Coronary artery (tissue), 2 donors: ENCODE data around the gene GDAP2.
A peak's percentile ranks its signal among the peaks of the same experiment; 100 is the strongest.
"Not testable (repeated sequence)": the region's sequence is repeated elsewhere in the genome, so short reads cannot be mapped to it uniquely, and the experiment has no call there.

Experiments
- DNase-seq: peaks from one replicate; pipeline ENCODE4 v3.0.0-alpha.2; 2017; ENCODE audit warnings: low spot score
- H3K27ac ChIP-seq, 2 donors: fragments of 200-600 bp; sonication (generic); one replicate each; pipeline ENCODE4 v1.5.1; 2016 to 2019
- H3K4me3 ChIP-seq: fragments of 200-600 bp; sonication (generic); 2 replicates; pipeline ENCODE4 v1.5.1; 2016; ENCODE audit warnings: mild to moderate bottlenecking, moderate library complexity
- TF ChIP-seq, protein P1 (sequence below): fragments of 200-600 bp; sonication (generic); IDR thresholded peaks from one replicate; pipeline ENCODE4 v1.5.1; 2019; ENCODE audit warnings: antibody characterized with exemption

Gene GDAP2

DNA sequence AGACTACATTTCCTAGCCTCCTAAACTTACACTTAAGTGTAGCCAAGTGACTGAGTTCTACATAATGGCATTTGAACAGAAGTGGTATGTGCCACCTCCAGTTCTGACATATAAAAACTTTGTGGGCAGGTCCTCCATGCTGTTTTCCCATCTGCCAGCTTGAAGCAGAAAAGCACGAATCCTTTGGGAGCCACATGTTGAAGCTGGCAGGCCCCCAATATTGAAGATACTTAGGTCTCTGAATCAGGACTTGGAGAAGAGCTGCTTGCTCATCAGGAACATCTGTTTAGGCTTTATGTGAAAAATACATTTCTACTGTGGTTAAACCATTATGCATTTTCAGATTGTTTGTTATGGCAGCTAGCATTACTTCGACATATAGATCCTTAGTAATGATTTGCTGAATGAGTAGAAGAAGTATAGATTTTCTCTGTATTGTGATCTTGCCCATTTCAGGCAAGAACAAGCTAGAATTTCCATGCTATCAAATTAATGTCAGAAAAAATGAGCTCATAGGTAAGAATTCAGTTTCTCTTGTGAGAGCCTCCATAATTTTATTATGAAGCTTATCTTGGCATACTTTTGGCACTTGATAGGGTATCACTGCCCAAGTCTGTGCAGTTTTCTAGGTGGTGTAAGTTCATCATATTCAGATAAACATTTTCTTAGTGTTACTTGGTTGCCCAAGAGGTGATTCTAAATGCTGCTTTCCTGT, 68.4 kb downstream of the GDAP2 start:
- TF ChIP-seq, protein P1, sequence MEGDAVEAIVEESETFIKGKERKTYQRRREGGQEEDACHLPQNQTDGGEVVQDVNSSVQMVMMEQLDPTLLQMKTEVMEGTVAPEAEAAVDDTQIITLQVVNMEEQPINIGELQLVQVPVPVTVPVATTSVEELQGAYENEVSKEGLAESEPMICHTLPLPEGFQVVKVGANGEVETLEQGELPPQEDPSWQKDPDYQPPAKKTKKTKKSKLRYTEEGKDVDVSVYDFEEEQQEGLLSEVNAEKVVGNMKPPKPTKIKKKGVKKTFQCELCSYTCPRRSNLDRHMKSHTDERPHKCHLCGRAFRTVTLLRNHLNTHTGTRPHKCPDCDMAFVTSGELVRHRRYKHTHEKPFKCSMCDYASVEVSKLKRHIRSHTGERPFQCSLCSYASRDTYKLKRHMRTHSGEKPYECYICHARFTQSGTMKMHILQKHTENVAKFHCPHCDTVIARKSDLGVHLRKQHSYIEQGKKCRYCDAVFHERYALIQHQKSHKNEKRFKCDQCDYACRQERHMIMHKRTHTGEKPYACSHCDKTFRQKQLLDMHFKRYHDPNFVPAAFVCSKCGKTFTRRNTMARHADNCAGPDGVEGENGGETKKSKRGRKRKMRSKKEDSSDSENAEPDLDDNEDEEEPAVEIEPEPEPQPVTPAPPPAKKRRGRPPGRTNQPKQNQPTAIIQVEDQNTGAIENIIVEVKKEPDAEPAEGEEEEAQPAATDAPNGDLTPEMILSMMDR: no peak
- no peak overlapping the region for H3K27ac ChIP-seq
- H3K4me3 ChIP-seq: no peak overlapping the region
- DNase-seq: no peak

DNA sequence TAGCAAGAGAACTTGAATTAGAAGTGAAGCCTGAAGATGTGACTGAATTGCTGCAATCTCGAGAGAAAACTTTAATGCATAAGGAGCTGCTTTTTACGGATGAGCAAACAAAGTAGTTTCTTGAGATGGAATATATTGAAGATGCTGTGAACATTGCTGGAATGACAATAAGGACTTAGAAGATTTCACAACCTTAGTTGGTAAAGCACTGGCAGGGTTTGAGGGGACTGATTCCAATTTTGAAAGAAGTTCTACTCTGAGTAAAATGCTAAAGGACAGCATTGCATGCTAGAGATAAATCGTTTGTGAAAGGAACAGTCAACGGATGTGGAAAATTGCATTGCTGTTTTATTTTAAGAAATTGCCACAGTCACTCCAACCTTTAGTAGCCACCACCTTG, 69.5 kb downstream of the GDAP2 start:
- no peak overlapping the region for H3K4me3 ChIP-seq
- DNase-seq: no peak
- H3K27ac ChIP-seq: no peak overlapping the region
- TF ChIP-seq, protein P1: no peak

DNA sequence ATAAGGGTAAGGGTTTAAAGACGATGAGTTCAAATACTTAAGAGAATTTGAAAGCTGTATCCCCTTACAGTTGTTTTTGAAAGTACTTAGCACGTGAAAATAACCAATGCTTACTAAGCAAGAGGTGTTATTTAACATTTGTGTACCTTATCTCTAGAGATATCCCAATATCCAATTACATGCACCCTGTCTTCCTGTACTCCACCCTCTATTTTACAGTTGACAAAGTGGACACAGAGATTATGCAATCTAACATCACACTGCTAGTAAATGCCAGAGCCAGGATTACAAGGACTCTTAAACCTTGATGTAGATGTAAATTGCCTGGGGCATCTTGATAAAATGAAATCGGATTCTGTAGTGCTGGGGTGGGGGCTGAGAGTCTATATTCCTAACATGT, 72.0 kb downstream of the GDAP2 start:
- no peak overlapping the region for H3K27ac ChIP-seq
- TF ChIP-seq, protein P1: no peak

DNA sequence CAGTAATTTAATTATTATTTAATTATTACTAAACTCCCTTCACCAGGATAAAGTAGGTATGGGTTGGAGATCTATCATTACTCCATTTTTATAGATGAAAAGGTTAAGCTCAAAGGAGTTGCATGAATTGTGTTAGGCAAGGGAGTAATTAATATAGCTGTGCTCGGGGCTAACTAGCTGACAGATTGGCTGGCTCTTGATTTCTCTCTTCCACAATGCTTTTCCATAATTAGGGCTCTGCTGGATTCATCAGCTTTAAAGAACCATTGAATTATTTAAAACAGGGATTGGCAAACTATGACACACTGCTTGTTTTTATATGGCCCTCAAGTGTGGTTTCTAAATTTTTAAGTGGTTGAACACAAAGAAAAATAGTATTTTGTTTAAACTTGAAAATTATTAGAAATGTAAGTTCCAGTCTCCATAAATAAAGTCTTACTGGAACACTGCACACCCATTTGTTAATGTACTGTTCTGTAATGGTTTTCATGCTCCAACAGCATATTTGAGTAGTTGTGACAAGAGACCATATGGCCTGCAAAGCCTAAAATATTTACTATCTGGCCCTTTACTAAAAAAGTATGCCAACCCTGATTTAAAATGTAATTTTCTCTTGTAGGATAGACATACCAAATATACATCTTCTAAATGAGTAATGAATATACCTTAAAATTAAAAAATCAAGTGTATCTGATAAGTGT, 76.4 kb downstream of the GDAP2 start:
- no peak for DNase-seq
- TF ChIP-seq, protein P1: no peak
- Histone ChIP-seq H3K27ac (no peak overlapping the region), H3K4me3 (no peak overlapping the region)

More for the DNA sequence above, 72.0 kb downstream of the GDAP2 start:
- H3K4me3 ChIP-seq: no peak overlapping the region
- DNase-seq: no peak

DNA sequence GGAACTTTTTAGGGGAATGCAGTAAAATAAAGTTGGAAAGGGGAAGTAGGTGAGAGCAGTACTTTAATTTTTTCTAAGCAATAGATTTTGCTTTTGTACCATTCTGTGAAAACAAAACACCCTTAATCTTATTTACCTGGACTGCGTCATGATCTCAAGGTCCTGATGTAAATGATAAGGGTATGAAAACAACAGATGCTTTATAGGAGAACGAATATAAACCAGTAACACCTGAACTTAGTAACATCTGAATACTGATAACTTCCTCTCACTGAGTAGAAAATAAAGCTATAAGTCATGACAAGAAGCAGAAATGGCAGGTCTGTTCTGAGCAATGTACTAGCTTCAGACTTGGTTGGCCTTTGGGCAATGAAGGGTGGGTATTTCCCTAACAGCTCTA, 77.7 kb downstream of the GDAP2 start:
- no peak for DNase-seq
- Histone ChIP-seq H3K4me3 (no peak overlapping the region), H3K27ac (no peak overlapping the region)
- TF ChIP-seq, protein P1: no peak

DNA sequence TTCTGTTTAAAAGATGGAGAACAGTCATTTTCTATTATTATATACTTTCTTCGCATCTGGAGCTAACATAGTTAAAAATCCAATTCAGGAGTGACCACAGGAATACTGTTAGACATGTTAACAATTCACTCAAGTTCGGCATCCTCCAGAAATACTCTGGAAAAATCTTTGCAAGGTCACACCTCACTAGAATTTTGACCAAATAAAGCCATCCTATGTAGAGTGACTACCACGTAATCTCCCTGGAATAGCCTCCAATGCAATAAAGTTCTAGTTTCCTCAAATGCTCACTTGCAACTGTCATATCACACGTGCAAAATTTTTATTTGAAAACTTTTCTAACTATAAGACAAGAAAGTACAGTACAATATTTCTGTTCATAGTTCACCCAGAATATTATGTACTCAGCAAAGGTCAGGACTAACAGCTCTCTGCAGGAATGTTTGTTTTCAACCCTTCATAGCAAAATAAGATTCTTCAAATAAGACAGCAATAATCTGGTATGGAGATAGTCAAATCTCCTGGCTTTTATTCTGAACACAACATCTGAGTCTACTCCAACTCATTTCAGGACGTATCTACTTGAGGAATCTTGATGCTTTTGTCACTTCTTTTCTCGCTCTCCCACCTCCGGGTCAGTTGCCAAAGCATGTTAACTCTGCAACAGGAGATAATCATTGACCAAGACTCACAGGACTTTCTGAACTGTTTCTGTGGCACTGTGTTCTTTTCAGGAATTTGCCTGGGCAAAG, 82.6 kb downstream of the GDAP2 start:
- Histone ChIP-seq H3K4me3 (no peak overlapping the region), H3K27ac (peak overlapping the region in 1 of 2 donors; percentile 14)
- no peak for DNase-seq
- TF ChIP-seq, protein P1: no peak

DNA sequence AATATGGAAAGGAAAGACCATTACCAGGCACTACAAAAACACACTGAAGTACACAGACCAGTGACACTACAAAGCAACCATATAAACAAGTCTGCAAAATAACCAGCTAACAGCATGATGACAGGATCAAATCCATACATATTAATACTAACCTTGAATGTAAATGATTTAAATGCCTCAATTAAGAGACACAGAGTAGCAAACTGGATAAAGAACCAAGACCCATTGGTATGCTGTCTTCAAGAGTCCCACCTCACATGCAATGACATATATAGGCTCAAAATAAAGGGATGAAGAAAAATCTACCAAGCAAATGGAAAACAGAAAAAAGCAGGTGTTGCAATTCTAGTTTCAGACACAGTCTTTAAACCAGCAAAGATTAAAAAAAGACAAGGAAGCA, 84.9 kb downstream of the GDAP2 start:
- H3K4me3 ChIP-seq, H3K27ac ChIP-seq, DNase-seq: not testable (repeated sequence)
